HG02759 (cell line): ENCODE results near the gene FRYL.
A peak's percentile ranks its signal among the peaks of the same experiment; 100 is the strongest.
"Not testable (repeated sequence)": the region's sequence is repeated elsewhere in the genome, so short reads cannot be mapped to it uniquely, and the experiment has no call there.

ENCODE experiments used
- ATAC-seq: cut with Tn5 transposase; IDR thresholded peaks from one replicate; pipeline ENCODE4 v1.9.1; 2021; ENCODE audit warnings: mild to moderate bottlenecking, moderate library complexity; ENCODE audit not compliant: unreplicated experiment

The FRYL gene

GRCh38 chr4:48668254-48669017, 111.6 kb downstream of the FRYL start:
- no peak for ATAC-seq

- no peak for ATAC-seq
These were observed 112.9 kb downstream of the FRYL start for GRCh38 chr4:48667148-48667547.

DNA sequence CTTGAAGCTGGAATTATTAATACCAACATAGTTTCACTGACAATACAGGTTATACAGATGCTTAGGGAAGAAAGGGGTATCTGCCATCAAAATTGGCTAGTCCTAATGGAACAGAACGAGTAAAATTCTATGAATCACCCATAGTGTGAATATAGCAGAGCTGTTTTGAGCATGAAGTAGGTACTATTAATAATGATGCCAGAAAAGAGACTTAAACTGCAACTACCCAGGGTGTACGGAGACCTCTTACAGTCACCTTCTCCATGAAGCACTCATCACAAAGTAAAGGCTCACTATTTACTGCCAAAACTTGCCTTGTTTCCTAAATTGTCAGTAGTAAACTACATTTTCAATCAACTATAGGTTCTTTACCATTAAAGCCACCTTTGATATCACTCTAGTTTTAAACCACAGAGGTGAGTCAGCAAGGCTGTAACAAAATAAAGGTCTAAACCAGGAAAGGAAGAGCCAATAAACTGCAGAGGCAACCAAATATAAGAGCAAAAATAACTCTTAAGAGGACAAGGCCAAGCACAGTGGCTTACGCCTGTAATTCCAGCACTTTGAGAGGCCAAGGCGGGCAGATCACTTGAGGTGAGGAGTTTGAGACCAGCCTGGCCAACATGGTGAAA, 114.4 kb downstream of the FRYL start:
- no peak for ATAC-seq

DNA sequence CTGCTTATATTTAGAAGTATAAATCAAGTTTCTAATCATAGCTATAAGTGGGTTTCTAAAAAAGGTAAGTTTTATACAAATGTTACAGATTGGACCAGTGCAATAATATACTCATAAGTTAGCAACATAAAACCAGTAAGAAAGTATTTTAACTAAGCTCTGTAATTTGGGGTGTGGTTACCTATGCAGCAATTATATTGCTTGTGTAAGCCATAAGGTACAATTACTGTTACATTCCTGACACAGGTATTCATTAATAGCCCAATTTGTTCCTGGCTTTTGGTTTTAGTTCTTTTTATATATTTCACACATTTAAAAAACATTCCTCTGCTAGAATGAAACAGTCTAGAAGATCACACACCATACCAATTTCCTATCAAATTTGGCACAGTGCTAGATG, 115.1 kb downstream of the FRYL start:
- ATAC-seq: no peak

- ATAC-seq: no peak
These were observed 118.7 kb downstream of the FRYL start for GRCh38 chr4:48661391-48661790.

DNA sequence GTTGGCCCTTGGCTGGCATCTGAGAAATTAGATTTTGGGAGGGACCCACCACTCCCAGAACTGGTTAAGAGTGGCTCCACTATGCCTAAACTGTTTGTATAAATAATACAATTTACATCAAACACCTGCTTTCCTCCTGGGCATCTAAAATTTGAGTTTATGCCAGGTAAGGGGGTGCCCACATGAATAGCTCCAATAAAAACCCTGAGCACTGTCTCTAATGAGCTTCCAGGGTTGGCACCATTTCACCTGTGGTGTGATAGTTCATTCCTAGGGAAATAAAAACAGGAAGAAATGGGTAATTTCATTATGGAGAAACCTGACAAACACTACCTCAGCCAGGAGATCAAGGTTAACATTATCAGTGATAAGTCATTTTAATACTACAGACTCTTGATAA, 119.7 kb downstream of the FRYL start:
- ATAC-seq: no peak

- no peak for ATAC-seq
These were observed 125.9 kb downstream of the FRYL start for GRCh38 chr4:48654015-48654664.

DNA sequence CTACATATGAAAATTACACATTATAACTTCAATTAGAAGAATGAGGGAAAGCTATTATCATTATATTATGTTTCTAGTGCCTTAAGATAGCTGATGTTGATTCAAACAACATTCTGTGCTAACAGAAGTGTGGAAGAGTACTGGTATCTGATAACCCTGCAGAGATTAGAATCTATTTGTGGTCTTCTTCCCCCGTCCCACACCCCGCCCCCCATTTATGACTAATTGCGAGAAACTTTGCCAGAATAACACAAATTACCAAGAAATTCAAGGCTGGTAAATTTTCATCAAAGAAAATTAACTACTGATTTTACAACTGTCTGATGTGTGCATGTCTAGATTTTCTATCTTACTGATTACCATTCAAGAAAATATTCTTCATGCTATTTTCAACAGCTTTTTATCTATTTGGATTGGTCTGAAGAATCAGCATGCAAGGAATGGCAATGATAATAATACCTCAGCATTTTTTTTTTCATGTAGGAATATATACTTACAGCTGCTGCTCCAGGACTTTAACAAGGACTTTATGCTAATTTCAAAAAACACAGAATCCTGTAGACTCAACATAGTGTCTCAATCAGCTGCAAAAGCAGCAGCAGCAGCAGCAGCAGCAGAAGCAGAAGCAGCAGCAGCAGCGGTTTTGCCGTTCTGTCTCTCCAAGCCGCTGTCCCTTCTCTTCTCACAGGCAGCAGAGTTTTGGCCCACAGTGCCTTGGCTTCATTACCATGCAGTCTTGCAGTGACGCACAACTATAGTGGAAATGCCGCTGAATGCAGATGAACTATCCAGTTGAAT, 126.7 kb downstream of the FRYL start:
- no peak for ATAC-seq

GRCh38 chr4:48651914-48652313, 128.2 kb downstream of the FRYL start:
- no peak for ATAC-seq

DNA sequence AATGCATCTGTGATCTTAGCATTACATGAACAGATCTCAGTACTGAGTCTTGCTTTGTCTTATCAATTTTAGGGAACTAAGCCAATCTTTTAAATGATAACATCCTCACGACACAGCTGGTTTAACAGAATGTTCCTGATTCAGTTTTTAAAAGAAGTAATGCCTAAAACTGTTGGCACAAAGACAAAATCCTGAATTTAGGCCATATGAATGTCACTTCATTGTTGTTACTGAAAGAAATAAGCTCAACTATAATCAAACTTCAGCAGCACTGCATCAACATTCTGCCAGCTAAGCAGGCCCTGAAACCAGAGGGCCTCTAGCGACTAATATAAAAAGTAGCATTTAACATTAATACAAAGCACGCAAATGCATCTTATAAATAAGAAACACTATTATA, 130.6 kb downstream of the FRYL start:
- ATAC-seq: no peak

- ATAC-seq: no peak
These were observed 134.8 kb downstream of the FRYL start for GRCh38 chr4:48645225-48645794.

GRCh38 chr4:48642421-48643374, 137.4 kb downstream of the FRYL start:
- no peak for ATAC-seq

DNA sequence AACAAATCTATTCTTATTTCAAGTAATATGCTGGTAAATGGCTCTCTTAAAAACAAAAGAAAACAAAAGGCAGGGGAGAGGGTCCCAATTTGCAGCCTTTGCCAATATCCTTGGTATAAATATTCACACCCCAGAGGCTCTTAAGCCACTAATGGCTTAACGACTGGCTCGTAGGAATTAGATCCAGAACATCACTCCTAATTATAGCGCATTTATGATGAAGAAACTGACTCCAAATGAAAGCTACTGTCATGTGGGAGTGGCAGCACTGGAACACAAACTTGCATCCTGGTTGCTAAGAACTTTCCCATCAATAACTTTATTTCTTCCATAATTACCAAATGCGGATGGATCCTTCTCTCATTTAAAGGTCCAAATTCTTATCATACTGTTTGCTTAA, 138.7 kb downstream of the FRYL start:
- no peak for ATAC-seq

GRCh38 chr4:48640699-48641098, 139.4 kb downstream of the FRYL start:
- ATAC-seq: no peak

DNA sequence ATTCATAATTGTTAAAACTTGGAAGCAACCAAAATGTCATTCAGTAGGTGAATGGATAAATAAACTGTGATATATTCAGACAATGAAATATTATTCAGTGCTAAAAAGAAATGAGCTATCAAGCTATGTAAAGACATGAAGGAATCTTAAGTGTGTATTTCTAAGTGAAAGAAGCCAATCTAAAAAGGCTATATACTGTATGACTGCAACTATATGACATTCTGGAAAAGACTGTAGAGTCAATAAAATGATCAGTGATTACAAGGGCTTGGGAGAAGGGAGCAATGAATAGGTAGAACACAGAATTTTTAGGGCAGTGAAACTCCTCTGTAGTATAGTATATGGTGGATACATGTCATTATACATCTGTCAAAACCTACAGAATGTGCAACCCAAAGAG, 139.9 kb downstream of the FRYL start:
- no peak for ATAC-seq

DNA sequence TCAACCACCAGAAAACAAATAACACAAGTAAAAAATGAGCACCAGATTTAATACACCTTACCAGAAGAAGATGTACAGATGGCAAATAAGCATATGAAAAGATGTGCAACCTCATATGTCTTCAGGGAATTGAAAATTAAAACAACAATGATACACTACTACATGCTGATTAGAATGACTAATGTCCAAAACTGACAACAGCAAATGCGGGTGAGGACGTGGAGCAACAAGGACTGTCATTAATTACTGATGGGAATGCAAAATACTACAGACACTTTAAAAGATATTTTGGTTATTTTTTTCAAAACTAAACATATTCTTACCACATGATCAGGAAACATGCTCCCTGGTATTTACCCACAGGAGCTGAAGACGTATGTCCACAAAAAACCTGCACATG, 140.3 kb downstream of the FRYL start:
- no peak for ATAC-seq

DNA sequence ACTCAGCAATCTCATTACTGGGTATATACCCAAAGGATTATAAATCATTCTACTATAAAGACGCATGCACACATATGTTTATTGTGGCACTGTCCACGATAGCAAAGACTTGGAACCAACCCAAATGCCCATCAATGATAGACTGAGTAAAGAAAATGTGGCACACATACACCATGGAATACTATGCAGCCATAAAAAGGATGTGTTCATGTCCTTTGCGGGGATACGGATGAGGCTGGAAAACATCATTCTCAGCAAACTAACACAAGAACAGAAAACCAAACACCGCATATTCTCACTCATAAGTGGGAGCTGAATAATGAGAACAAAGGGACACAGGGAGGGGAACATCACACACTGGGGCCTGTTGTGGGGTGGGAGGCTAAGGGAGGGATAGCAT, 141.5 kb downstream of the FRYL start:
- ATAC-seq: not testable (repeated sequence)

DNA sequence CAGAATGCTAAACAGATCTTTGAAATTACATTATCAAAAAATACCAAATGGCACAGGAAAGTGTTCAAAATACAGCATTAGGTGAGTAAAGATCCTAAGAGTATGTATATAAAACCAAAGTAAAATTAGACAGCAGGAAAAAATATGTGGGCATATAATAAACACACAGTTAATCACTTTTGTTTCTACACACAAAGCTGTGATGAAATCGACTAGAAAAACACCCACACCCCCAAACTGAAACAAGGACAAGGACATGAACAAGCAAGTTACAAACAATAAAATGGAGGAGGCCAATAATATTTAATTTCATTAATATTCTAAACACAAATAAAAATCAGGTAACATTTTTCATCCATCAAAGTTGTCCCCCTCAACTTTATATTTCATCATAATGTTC, 143.2 kb downstream of the FRYL start:
- ATAC-seq: no peak

DNA sequence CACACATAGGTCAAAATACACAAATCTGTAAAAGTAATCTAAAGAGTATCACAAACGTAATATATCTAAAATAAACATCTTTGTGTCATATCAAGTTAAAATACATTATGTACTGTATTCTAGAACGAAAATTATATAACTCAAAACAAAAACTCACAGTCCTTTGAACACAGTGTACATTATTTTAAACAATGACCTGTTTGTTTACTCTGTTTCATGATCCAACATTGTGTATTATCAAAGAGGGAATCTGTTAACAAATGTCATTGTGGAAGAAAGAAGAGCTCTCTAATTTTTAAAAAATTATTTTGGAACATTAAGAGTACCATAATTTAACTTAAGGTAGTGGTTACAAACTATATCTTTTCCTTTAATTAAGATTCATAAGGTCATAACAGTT, 144.1 kb downstream of the FRYL start:
- no peak for ATAC-seq

DNA sequence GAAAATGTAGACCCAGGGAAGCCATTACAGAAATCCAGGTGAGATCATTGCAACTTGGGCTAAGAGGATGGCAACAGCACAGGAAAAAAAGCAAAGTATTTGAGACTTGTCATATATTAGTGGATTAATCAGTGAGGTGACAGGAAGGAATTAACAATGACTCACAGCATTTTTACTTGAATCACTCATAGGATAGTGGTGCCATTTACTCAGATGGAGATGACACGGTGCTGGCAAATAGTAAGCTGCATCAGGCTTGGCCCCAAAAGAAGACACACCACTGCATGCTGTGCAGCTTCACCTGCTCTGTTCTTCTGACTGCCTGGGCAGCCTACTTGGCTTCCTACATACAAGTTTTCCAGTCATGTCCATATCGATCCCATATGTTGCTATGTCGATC, 144.8 kb downstream of the FRYL start:
- ATAC-seq: peak; percentile 59
